ENCODE results near the gene IGSF9B.

DNA sequence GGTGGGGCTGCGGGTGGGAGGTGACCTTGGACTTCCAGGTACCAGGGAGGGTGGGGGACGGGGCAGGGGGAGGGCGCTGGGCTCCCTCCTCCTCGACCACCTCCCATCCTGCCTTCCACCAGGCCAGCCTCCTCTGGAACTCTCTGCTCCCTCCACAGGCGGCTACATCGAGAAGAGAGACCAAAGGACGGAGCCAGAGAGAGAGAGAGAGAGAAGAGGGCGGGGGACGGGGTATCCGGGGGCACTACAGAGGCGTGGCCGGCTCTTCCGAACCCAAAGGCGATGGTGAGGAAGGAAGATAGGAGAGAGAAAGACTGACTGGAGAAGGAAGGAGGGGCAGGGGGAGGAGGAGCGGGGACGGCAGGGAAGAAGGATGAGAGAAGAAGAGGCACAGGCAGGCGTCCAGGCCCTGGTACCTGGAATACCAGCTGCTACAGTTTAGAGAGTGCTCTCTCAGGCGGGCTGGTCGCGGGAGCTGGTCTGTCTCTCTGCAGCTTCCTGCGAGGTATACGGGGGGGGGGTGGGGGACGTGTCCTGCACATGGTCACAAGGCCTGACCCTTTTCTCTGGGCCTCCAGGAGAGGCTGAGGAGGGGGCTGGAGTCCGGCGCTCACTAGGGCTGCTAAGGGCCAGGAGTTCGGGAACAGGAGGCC lies 38.0 kb downstream of the IGSF9B start:
- TF ChIP-seq, protein P1, sequence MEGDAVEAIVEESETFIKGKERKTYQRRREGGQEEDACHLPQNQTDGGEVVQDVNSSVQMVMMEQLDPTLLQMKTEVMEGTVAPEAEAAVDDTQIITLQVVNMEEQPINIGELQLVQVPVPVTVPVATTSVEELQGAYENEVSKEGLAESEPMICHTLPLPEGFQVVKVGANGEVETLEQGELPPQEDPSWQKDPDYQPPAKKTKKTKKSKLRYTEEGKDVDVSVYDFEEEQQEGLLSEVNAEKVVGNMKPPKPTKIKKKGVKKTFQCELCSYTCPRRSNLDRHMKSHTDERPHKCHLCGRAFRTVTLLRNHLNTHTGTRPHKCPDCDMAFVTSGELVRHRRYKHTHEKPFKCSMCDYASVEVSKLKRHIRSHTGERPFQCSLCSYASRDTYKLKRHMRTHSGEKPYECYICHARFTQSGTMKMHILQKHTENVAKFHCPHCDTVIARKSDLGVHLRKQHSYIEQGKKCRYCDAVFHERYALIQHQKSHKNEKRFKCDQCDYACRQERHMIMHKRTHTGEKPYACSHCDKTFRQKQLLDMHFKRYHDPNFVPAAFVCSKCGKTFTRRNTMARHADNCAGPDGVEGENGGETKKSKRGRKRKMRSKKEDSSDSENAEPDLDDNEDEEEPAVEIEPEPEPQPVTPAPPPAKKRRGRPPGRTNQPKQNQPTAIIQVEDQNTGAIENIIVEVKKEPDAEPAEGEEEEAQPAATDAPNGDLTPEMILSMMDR (IDR thresholded peaks at IDR 0.05): no peak
- no peak for TF ChIP-seq EZH2 (IDR thresholded peaks at IDR 0.05)

Data from neural progenitor cell (in vitro differentiated cells).